Fibroblast of skin of left biceps (primary cell): ENCODE data around the gene WLS.

Experiments
- DNase-seq, 2 experiments: peaks; one replicate each; pipeline ENCODE4 v3.0.0-alpha.2; 2013; ENCODE audit warnings: low read depth in 2 of 2

Gene WLS

GRCh38 chr1:68093737-68094136 lies 138.6 kb downstream of the WLS start:
- no peak for DNase-seq

- DNase-seq = no peak
Measured at GRCh38 chr1:68087184-68087583, 145.1 kb downstream of the WLS start.

GRCh38 chr1:68085752-68086151 lies 146.6 kb downstream of the WLS start:
- no peak for DNase-seq

- DNase-seq = no peak
Measured at GRCh38 chr1:68083686-68084085, 148.6 kb downstream of the WLS start.

- DNase-seq = no peak
Measured at GRCh38 chr1:68081775-68082283, 150.5 kb downstream of the WLS start.

- DNase-seq = no peak
Measured at GRCh38 chr1:68078647-68079046, 153.7 kb downstream of the WLS start.
